ENCODE results near the gene EVI5. TPM values are rescaled to one million over a fixed set of nuclear protein-coding genes. Genes with fewer than 3 reads are reported as not detected.

The EVI5 gene
- total and polyA plus RNA-seq, 10 of the 15 experiments (the other 5 are each of a cell fraction or from before 2014, with no cell fraction given), result 0.27 to 6.8 (median 1.7) TPM

DNA sequence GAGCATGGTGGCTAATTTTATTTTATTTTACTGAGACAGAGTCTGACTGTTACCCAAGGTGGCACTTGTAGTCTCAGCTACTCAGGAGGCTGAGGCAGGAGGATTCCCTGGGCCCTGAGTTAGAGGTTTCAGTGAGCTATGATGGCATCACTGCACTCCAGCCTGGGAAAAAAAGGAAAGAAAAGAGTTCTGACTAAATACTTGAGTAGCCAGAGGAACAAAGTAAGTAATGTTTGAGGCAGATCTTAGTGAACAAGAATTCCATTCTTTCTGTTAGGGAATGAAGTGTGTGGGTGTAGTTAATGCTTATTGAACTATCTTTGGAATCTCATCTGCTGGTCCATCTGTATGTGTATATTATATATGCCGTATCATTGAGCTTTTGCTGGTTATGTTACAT is 13.1 kb upstream of the EVI5 start:
- in situ Hi-C loops (cut with MboI), result no loop called here
- H3K4me1 ChIP-seq (ENCODE audit: control insufficient read depth, insufficient read depth, low read length), result no peaks in the 10 kb centered on the region
- no peaks in the 10 kb centered on the region for H4K20me1 ChIP-seq (ENCODE audit: control insufficient read depth, insufficient read depth)
- no peak for ATAC-seq
- intact Hi-C loops (cut with micrococcal nuclease; ENCODE audit: unreplicated experiment), result no loop called here
- no peaks in the 10 kb centered on the region for H3K79me2 ChIP-seq (ENCODE audit: control insufficient read depth, insufficient read depth, low read length)
- CTCF ChIA-PET, result interaction anchor here (1.2 kb wide), 1 partner anchor 19 kb away, joined by 3 read pairs; no protein-coding TSS in a partner anchor
- H3K27me3 ChIP-seq (replicated peaks in 1 of 2; ENCODE audit: control insufficient read depth in 2 of 2, insufficient read depth in 2 of 2, low read length in 1 of 2), result no peaks in the 10 kb centered on the region; a peak in 1 of 4 replicates
- SMC1A ChIA-PET (ENCODE audit: uncharacterized antibody, unreplicated experiment), result no interaction called here
- BruUV-seq (replicated peaks), result no TSS peak
- POLR2A ChIA-PET, result interaction anchor here (0.6 kb wide), 1 partner anchor 383 kb away, joined by 4 read pairs; no protein-coding TSS in a partner anchor
- 29% methylated on average over 1 of the region's 1 CpG for WGBS (ENCODE audit: insufficient coverage, insufficient replicate concordance, low lambda C conversion rate, missing lambda C conversion rate)
- H3K9me3 ChIP-seq (replicated peaks; ENCODE audit: control insufficient read depth, insufficient read depth, low read length), result no peaks in the 10 kb centered on the region
- no peak overlapping the region for H3K9ac ChIP-seq (ENCODE audit: control insufficient read depth, insufficient read depth, low read length)
- DNase-seq (ENCODE audit: low read depth, low spot score), result no peak
- TF ChIP-seq BRCA1 (IDR thresholded peaks at IDR 0.05; ENCODE audit: low read depth, low read length), result no peak
- TF ChIP-seq PML (IDR thresholded peaks at IDR 0.05; ENCODE audit: low read length), result no peak
- no peak for TF ChIP-seq KDM1A (IDR thresholded peaks at IDR 0.05; ENCODE audit: borderline replicate concordance)
- TF ChIP-seq POU2F2 (IDR thresholded peaks at IDR 0.05; ENCODE audit: borderline replicate concordance, low read depth, low read length), result no peak
- no peak for TF ChIP-seq CHD4 (IDR thresholded peaks at IDR 0.05)
- TF ChIP-seq, protein P1, sequence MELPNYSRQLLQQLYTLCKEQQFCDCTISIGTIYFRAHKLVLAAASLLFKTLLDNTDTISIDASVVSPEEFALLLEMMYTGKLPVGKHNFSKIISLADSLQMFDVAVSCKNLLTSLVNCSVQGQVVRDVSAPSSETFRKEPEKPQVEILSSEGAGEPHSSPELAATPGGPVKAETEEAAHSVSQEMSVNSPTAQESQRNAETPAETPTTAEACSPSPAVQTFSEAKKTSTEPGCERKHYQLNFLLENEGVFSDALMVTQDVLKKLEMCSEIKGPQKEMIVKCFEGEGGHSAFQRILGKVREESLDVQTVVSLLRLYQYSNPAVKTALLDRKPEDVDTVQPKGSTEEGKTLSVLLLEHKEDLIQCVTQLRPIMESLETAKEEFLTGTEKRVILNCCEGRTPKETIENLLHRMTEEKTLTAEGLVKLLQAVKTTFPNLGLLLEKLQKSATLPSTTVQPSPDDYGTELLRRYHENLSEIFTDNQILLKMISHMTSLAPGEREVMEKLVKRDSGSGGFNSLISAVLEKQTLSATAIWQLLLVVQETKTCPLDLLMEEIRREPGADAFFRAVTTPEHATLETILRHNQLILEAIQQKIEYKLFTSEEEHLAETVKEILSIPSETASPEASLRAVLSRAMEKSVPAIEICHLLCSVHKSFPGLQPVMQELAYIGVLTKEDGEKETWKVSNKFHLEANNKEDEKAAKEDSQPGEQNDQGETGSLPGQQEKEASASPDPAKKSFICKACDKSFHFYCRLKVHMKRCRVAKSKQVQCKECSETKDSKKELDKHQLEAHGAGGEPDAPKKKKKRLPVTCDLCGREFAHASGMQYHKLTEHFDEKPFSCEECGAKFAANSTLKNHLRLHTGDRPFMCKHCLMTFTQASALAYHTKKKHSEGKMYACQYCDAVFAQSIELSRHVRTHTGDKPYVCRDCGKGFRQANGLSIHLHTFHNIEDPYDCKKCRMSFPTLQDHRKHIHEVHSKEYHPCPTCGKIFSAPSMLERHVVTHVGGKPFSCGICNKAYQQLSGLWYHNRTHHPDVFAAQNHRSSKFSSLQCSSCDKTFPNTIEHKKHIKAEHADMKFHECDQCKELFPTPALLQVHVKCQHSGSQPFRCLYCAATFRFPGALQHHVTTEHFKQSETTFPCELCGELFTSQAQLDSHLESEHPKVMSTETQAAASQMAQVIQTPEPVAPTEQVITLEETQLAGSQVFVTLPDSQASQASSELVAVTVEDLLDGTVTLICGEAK (IDR thresholded peaks at IDR 0.05; ENCODE audit: borderline replicate concordance), result no peak
- TF ChIP-seq POLR2AphosphoS2 (IDR thresholded peaks at IDR 0.05; ENCODE audit: low read depth, low read length), result no peak
- TF ChIP-seq RAD51 (IDR thresholded peaks at IDR 0.05), result no peak
- TF ChIP-seq, protein P2, sequence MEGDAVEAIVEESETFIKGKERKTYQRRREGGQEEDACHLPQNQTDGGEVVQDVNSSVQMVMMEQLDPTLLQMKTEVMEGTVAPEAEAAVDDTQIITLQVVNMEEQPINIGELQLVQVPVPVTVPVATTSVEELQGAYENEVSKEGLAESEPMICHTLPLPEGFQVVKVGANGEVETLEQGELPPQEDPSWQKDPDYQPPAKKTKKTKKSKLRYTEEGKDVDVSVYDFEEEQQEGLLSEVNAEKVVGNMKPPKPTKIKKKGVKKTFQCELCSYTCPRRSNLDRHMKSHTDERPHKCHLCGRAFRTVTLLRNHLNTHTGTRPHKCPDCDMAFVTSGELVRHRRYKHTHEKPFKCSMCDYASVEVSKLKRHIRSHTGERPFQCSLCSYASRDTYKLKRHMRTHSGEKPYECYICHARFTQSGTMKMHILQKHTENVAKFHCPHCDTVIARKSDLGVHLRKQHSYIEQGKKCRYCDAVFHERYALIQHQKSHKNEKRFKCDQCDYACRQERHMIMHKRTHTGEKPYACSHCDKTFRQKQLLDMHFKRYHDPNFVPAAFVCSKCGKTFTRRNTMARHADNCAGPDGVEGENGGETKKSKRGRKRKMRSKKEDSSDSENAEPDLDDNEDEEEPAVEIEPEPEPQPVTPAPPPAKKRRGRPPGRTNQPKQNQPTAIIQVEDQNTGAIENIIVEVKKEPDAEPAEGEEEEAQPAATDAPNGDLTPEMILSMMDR (IDR thresholded peaks at IDR 0.05 in 2 of 3, conservative IDR thresholded peaks at IDR 0.05 in 1 of 3; ENCODE audit: control insufficient read depth in 2 of 3, extremely low read depth in 1 of 3, insufficient read depth in 1 of 3, low read depth in 3 of 3, low read length in 3 of 3), result no peak
- no peak for TF ChIP-seq FOS (IDR thresholded peaks at IDR 0.05; ENCODE audit: borderline replicate concordance, extremely low read depth, insufficient read length)
- no peak for TF ChIP-seq IKZF2 (IDR thresholded peaks at IDR 0.05)
- TF ChIP-seq, protein P3, sequence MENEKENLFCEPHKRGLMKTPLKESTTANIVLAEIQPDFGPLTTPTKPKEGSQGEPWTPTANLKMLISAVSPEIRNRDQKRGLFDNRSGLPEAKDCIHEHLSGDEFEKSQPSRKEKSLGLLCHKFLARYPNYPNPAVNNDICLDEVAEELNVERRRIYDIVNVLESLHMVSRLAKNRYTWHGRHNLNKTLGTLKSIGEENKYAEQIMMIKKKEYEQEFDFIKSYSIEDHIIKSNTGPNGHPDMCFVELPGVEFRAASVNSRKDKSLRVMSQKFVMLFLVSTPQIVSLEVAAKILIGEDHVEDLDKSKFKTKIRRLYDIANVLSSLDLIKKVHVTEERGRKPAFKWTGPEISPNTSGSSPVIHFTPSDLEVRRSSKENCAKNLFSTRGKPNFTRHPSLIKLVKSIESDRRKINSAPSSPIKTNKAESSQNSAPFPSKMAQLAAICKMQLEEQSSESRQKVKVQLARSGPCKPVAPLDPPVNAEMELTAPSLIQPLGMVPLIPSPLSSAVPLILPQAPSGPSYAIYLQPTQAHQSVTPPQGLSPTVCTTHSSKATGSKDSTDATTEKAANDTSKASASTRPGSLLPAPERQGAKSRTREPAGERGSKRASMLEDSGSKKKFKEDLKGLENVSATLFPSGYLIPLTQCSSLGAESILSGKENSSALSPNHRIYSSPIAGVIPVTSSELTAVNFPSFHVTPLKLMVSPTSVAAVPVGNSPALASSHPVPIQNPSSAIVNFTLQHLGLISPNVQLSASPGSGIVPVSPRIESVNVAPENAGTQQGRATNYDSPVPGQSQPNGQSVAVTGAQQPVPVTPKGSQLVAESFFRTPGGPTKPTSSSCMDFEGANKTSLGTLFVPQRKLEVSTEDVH (IDR thresholded peaks at IDR 0.05; ENCODE audit: low read depth, partially characterized antibody), result no peak
- TF ChIP-seq ZNF24 (IDR thresholded peaks at IDR 0.05), result no peak
- no peak for TF ChIP-seq TCF3 (IDR thresholded peaks at IDR 0.05; ENCODE audit: borderline replicate concordance, insufficient read depth, low read depth, low read length)
- TF ChIP-seq KLF5 (IDR thresholded peaks at IDR 0.05; ENCODE audit: partially characterized antibody), result no peak
- no peak for TF ChIP-seq POLR2A (IDR thresholded peaks at IDR 0.05; ENCODE audit: low read depth, low read length)
- H3K36me3 ChIP-seq (ENCODE audit: control insufficient read depth in 2 of 2, insufficient read depth in 2 of 2, low read length in 1 of 2), result no peaks in the 10 kb centered on the region
- RAD21 ChIA-PET (ENCODE audit: unreplicated experiment), result no interaction called here
- no peak overlapping the region for H3K4me3 ChIP-seq
- H3K4me2 ChIP-seq (ENCODE audit: control insufficient read depth, insufficient read depth), result no peak overlapping the region
- no peak overlapping the region for H3K27ac ChIP-seq (ENCODE audit: control insufficient read depth, insufficient read depth)
- H2AFZ ChIP-seq (ENCODE audit: control insufficient read depth, low read depth, low read length), result no peak overlapping the region
- no peak for FAIRE-seq
